Measurements from ENCODE around the gene PIK3R3.

The PIK3R3 gene

GRCh38 chr1:46026531-46026930, 105.9 kb downstream of the PIK3R3 start:
- DNase-seq (ENCODE audit: low read depth), result no peak

GRCh38 chr1:46021046-46021996, 111.1 kb downstream of the PIK3R3 start:
- DNase-seq (ENCODE audit: low read depth), result no peak

- no peak for DNase-seq (ENCODE audit: low read depth)
Observed at GRCh38 chr1:46020010-46020409, 112.4 kb downstream of the PIK3R3 start.

GRCh38 chr1:46019348-46019747, 113.1 kb downstream of the PIK3R3 start:
- no peak for DNase-seq (ENCODE audit: low read depth)

- no peak for DNase-seq (ENCODE audit: low read depth)
Observed at GRCh38 chr1:46017876-46018503, 114.4 kb downstream of the PIK3R3 start.

GRCh38 chr1:46013581-46013980, 118.8 kb downstream of the PIK3R3 start:
- no peak for DNase-seq (ENCODE audit: low read depth)

- no peak for DNase-seq (ENCODE audit: low read depth)
Observed at GRCh38 chr1:46012236-46012635, 120.2 kb downstream of the PIK3R3 start.

GRCh38 chr1:46011121-46011695, 121.2 kb downstream of the PIK3R3 start:
- no peak for DNase-seq (ENCODE audit: low read depth)

GRCh38 chr1:46010611-46011010, 121.8 kb downstream of the PIK3R3 start:
- DNase-seq (ENCODE audit: low read depth), result no peak

- DNase-seq (ENCODE audit: low read depth), result no peak
Observed at GRCh38 chr1:46008585-46008984, 123.8 kb downstream of the PIK3R3 start.

- DNase-seq (ENCODE audit: low read depth), result no peak
Observed at GRCh38 chr1:46005594-46005993, 126.8 kb downstream of the PIK3R3 start.

- DNase-seq (ENCODE audit: low read depth), result no peak
Observed at GRCh38 chr1:46004492-46004891, 127.9 kb downstream of the PIK3R3 start.

GRCh38 chr1:46003315-46003714, 129.1 kb downstream of the PIK3R3 start:
- no peak for DNase-seq (ENCODE audit: low read depth)

GRCh38 chr1:46002551-46003150, 129.8 kb downstream of the PIK3R3 start:
- no peak for DNase-seq (ENCODE audit: low read depth)

GRCh38 chr1:46001081-46001785, 131.2 kb downstream of the PIK3R3 start:
- no peak for DNase-seq (ENCODE audit: low read depth)

GRCh38 chr1:45999507-45999906, 132.9 kb downstream of the PIK3R3 start:
- DNase-seq (ENCODE audit: low read depth), result no peak

- DNase-seq (ENCODE audit: low read depth), result no peak
Observed at GRCh38 chr1:45998020-45998617, 134.3 kb downstream of the PIK3R3 start.

GRCh38 chr1:45995298-45995697, 137.1 kb downstream of the PIK3R3 start:
- no peak for DNase-seq (ENCODE audit: low read depth)

- no peak for DNase-seq (ENCODE audit: low read depth)
Observed at GRCh38 chr1:45994423-45994822, 138.0 kb downstream of the PIK3R3 start.
